Measurements from ENCODE around the gene SERPINC1.
"Not testable (repeated sequence)": the region's sequence is repeated elsewhere in the genome, so short reads cannot be mapped to it uniquely, and the experiment has no call there.

The SERPINC1 gene

GRCh38 chr1:173917149-173917548 lies at the start of gene SERPINC1:
TSS of gene SERPINC1 (minus strand) at chr1:173917327. CDS start at chr1:173917259, 68 bp downstream.
- no peak for DNase-seq

GRCh38 chr1:173965896-173966295 lies 48.8 kb upstream of the SERPINC1 start:
- DNase-seq = not testable (repeated sequence)

- DNase-seq = no peak
Measured at GRCh38 chr1:173963477-173963876, 46.4 kb upstream of the SERPINC1 start.

- no peak for DNase-seq
Measured at GRCh38 chr1:173960625-173961024, 43.5 kb upstream of the SERPINC1 start.

- no peak for DNase-seq
Measured at GRCh38 chr1:173954179-173954578, 37.1 kb upstream of the SERPINC1 start.

- DNase-seq = no peak
Measured at GRCh38 chr1:173948594-173948993, 31.5 kb upstream of the SERPINC1 start.

GRCh38 chr1:173946380-173946921 lies 29.3 kb upstream of the SERPINC1 start:
- no peak for DNase-seq

GRCh38 chr1:173937062-173937461 lies 19.9 kb upstream of the SERPINC1 start:
- no peak for DNase-seq

- DNase-seq = no peak
Measured at GRCh38 chr1:173934440-173934839, 17.3 kb upstream of the SERPINC1 start.

GRCh38 chr1:173930541-173930940 lies 13.4 kb upstream of the SERPINC1 start:
- DNase-seq = not testable (repeated sequence)

- DNase-seq = no peak
Measured at GRCh38 chr1:173925306-173926242, 8.4 kb upstream of the SERPINC1 start.

GRCh38 chr1:173920861-173921260 lies 3.7 kb upstream of the SERPINC1 start:
- DNase-seq = no peak

- no peak for DNase-seq
Measured at GRCh38 chr1:173917635-173918493, 737 bp upstream of the SERPINC1 start.

GRCh38 chr1:173916667-173917066 lies 460 bp downstream of the SERPINC1 start:
- no peak for DNase-seq

GRCh38 chr1:173915596-173915995 lies 1.5 kb downstream of the SERPINC1 start:
- no peak for DNase-seq

- no peak for DNase-seq
Measured at GRCh38 chr1:173914366-173914871, 2.7 kb downstream of the SERPINC1 start.

GRCh38 chr1:173913111-173913510 lies 4.0 kb downstream of the SERPINC1 start:
- no peak for DNase-seq

GRCh38 chr1:173903827-173904531 lies 13.1 kb downstream of the SERPINC1 start:
- no peak for DNase-seq

- DNase-seq = no peak
Measured at GRCh38 chr1:173900992-173901391, 16.1 kb downstream of the SERPINC1 start.

- no peak for DNase-seq
Measured at GRCh38 chr1:173900427-173900826, 16.7 kb downstream of the SERPINC1 start.

- no peak for DNase-seq
Measured at GRCh38 chr1:173894189-173894588, 22.9 kb downstream of the SERPINC1 start.

GRCh38 chr1:173893611-173894010 lies 23.5 kb downstream of the SERPINC1 start:
- no peak for DNase-seq

All from NCI-H2029 treated with DMSO at 0.1 percent for 48 hours (cell line).